H9 (cell line): ENCODE results near the gene SFMBT1. TPM values are rescaled to one million over a fixed set of nuclear protein-coding genes. Genes with fewer than 3 reads are reported as not detected.

Experiments
- DNase-seq: peaks from one replicate; pipeline ENCODE4 v3.0.0-alpha.2; 2017
- H2AFZ ChIP-seq: one replicate; pipeline ENCODE4 v1.6.1; 2013; ENCODE audit warnings: mild to moderate bottlenecking, low read length, control low read depth, moderate library complexity
- H2AK5ac ChIP-seq: 2 replicates; pipeline ENCODE4 v1.6.1; 2013; ENCODE audit warnings: low read length, control low read depth, mixed read lengths; ENCODE audit not compliant: insufficient read length
- H2BK120ac ChIP-seq: one replicate; pipeline ENCODE4 v1.6.1; 2013; ENCODE audit warnings: low read depth, mild to moderate bottlenecking, low read length, control low read depth, inconsistent platforms; ENCODE audit not compliant: poor library complexity, severe bottlenecking
- H2BK12ac ChIP-seq: 2 replicates; pipeline ENCODE4 v1.6.1; 2013; ENCODE audit warnings: low read length, control low read depth, mixed read lengths, low read depth; ENCODE audit not compliant: insufficient read length
- H2BK15ac ChIP-seq: 2 replicates; pipeline ENCODE4 v1.6.1; 2013; ENCODE audit warnings: low read depth, low read length, control low read depth
- H2BK20ac ChIP-seq: one replicate; pipeline ENCODE4 v1.6.1; 2013; ENCODE audit warnings: low read depth, mild to moderate bottlenecking, low read length, control low read depth, inconsistent platforms; ENCODE audit not compliant: poor library complexity, severe bottlenecking
- H2BK5ac ChIP-seq: 2 replicates; pipeline ENCODE4 v1.6.1; 2013; ENCODE audit warnings: low read length, control low read depth, mixed read lengths; ENCODE audit not compliant: insufficient read length
- H3K14ac ChIP-seq: 2 replicates; pipeline ENCODE4 v1.6.1; 2013; ENCODE audit warnings: low read length, control low read depth; ENCODE audit not compliant: insufficient read depth
- H3K18ac ChIP-seq: 2 replicates; pipeline ENCODE4 v1.6.1; 2013; ENCODE audit warnings: low read depth, mild to moderate bottlenecking, mixed read lengths, low read length, control low read depth; ENCODE audit not compliant: insufficient read length
- H3K23ac ChIP-seq: 2 replicates; pipeline ENCODE4 v1.6.1; 2013; ENCODE audit warnings: low read length, control low read depth, mixed read lengths, low read depth; ENCODE audit not compliant: insufficient read length
- H3K23me2 ChIP-seq: 2 replicates; pipeline ENCODE4 v1.6.1; 2013; ENCODE audit warnings: low read depth, mild to moderate bottlenecking, mixed read lengths, low read length, control low read depth; ENCODE audit not compliant: insufficient read length, poor library complexity, severe bottlenecking
- H3K27ac ChIP-seq: 2 replicates; pipeline ENCODE4 v1.5.1; 2013; ENCODE audit warnings: low read length, control low read depth, mixed read lengths, low read depth; ENCODE audit not compliant: insufficient read length
- H3K27me3 ChIP-seq: 2 replicates; pipeline ENCODE4 v1.6.1; 2013; ENCODE audit warnings: low read length, control low read depth, inconsistent platforms; ENCODE audit not compliant: insufficient read depth
- H3K4ac ChIP-seq: 2 replicates; pipeline ENCODE4 v1.6.1; 2013; ENCODE audit warnings: low read depth, mild to moderate bottlenecking, control low read depth, inconsistent platforms, low read length, moderate library complexity
- H3K4me1 ChIP-seq: 2 replicates; pipeline ENCODE4 v1.6.1; 2013; ENCODE audit warnings: low read length, control low read depth, inconsistent platforms; ENCODE audit not compliant: insufficient read depth
- H3K4me2 ChIP-seq: 2 replicates; pipeline ENCODE4 v1.6.1; 2013; ENCODE audit warnings: low read length, control low read depth, mixed read lengths; ENCODE audit not compliant: insufficient read length, insufficient read depth
- H3K56ac ChIP-seq: 2 replicates; pipeline ENCODE4 v1.6.1; 2013; ENCODE audit warnings: low read depth, mild to moderate bottlenecking, mixed read lengths, low read length, control low read depth; ENCODE audit not compliant: insufficient read length
- H3K79me1 ChIP-seq: 2 replicates; pipeline ENCODE4 v1.6.1; 2013; ENCODE audit warnings: low read depth, mild to moderate bottlenecking, moderate library complexity, low read length, control low read depth, inconsistent platforms; ENCODE audit not compliant: insufficient read depth, poor library complexity, severe bottlenecking
- H3K79me2 ChIP-seq: 2 replicates; pipeline ENCODE4 v1.6.1; 2013; ENCODE audit warnings: low read length, control low read depth, inconsistent platforms; ENCODE audit not compliant: insufficient read depth
- H3K9ac ChIP-seq: 2 replicates; pipeline ENCODE4 v1.6.1; 2013; ENCODE audit warnings: low read length, control low read depth, mixed read lengths; ENCODE audit not compliant: insufficient read length; ENCODE audit errors: extremely low read depth
- H3K9me3 ChIP-seq: one replicate; pipeline ENCODE4 v1.6.1; 2013; ENCODE audit warnings: low read depth, low read length, inconsistent platforms; ENCODE audit not compliant: control insufficient read depth
- H3T11ph ChIP-seq: one replicate; pipeline ENCODE4 v1.6.1; 2013; ENCODE audit warnings: mild to moderate bottlenecking, low read length, control low read depth, inconsistent platforms
- H4K20me1 ChIP-seq: one replicate; pipeline ENCODE4 v1.6.1; 2013; ENCODE audit not compliant: control insufficient read depth, insufficient read length, insufficient read depth
- H4K5ac ChIP-seq: 2 replicates; pipeline ENCODE4 v1.6.1; 2013; ENCODE audit warnings: low read depth, mild to moderate bottlenecking, mixed read lengths, low read length, control low read depth; ENCODE audit not compliant: insufficient read length
- H4K8ac ChIP-seq: replicated peaks from 2 replicates; pipeline ENCODE4 v1.6.1; 2013; ENCODE audit warnings: low read length, control low read depth, mixed read lengths, low read depth; ENCODE audit not compliant: insufficient read length
- H4K91ac ChIP-seq: 2 replicates; pipeline ENCODE4 v1.6.1; 2013; ENCODE audit warnings: low read depth, mild to moderate bottlenecking, moderate library complexity, mixed read lengths, low read length, control low read depth; ENCODE audit not compliant: insufficient read length
- H3K27ac Mint-ChIP-seq, 3 experiments: 2 replicates in 2 of 3; 3 replicates in 1 of 3; pipeline ENCODE4 v1.8.0; 2020 to 2021; ENCODE audit warnings: mixed read lengths in 3 of 3, mild to moderate bottlenecking in 1 of 3, moderate library complexity in 1 of 3
- H3K27me3 Mint-ChIP-seq: 2 replicates; pipeline ENCODE4 v1.8.0; 2021; ENCODE audit warnings: low read depth, mild to moderate bottlenecking, moderate library complexity, mixed read lengths
- H3K36me3 Mint-ChIP-seq, 3 experiments: 2 replicates in 2 of 3; 3 replicates in 1 of 3; pipeline ENCODE4 v1.8.0; 2020 to 2021; ENCODE audit warnings: low read depth in 3 of 3, mixed read lengths in 3 of 3; ENCODE audit not compliant: insufficient read depth in 1 of 3
- H3K4me1 Mint-ChIP-seq, 2 experiments: 2 replicates each; pipeline ENCODE4 v1.8.0; 2020; ENCODE audit warnings: mixed read lengths in 2 of 2
- H3K4me3 Mint-ChIP-seq, 2 experiments: 2 replicates in 1 of 2; 3 replicates in 1 of 2; pipeline ENCODE4 v1.8.0; 2020 to 2021; ENCODE audit warnings: mild to moderate bottlenecking in 2 of 2, mixed read lengths in 2 of 2, moderate library complexity in 1 of 2
- H3K9me3 Mint-ChIP-seq, 2 experiments: 2 replicates in 1 of 2; 3 replicates in 1 of 2; pipeline ENCODE4 v1.8.0; 2020; ENCODE audit warnings: mild to moderate bottlenecking in 2 of 2, mixed read lengths in 2 of 2, moderate library complexity in 1 of 2
- WGBS: extraction: QIAGEN DNeasy Blood & Tissue Kit; methylation state at CpG from one replicate; pipeline ENCODE4 v1.1.7; 2013; ENCODE audit warnings: missing lambda C conversion rate, low lambda C conversion rate, mixed read lengths; ENCODE audit not compliant: insufficient read length; ENCODE audit errors: extremely low coverage; 5-methylcytosine and 5-hydroxymethylcytosine counted together
- total RNA-seq: library from RNA; stranded (reverse); gene quantifications from 2 replicates; pipeline ENCODE4 v1.2.1, GENCODE V29; 2021
- TF ChIP-seq, protein P1 (sequence below): fragments of 200-600 bp; sonication (generic); conservative IDR thresholded peaks from 3 replicates; pipeline ENCODE4 v1.8.0; 2021; ENCODE audit warnings: antibody characterized with exemption, mild to moderate bottlenecking

SFMBT1 gene
- total RNA-seq, 1 experiment from 2014 or later: 15.3 TPM

DNA sequence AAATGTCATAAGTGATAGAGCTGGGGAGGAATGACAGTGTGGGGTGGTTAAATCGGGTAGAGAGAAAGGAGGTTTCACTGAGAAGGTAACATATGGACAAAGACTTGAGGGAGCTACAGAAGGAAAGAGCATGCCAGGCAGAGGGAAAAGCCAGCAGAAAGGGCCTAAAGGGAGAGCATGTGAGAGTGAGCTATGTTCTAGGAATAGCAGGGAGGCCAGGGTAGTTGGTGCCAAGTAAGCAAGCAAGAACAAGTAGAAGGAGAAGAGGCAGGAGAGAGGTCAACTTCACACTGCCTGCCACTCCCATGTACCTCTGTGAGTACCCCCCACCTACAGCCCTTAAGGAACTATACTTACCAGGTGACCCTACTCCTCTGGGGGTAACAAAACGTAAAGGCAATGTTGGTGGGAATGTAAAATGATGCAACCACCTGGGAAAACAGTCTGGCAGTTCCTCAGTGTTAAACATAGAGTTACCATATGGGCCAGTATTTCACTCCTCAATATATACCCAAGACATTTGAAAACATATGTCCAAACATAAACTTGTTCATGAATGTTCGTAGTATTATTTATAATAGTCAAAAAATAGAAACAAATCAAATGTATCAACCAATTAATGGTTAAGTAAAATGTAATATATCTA, 67.6 kb downstream of the SFMBT1 start:
- Histone ChIP-seq H3K4ac (no peak overlapping the region), H2AK5ac (no peak overlapping the region), H2BK12ac (no peak overlapping the region), H3K23me2 (no peaks in the 10 kb centered on the region), H4K91ac (no peak overlapping the region), H3K27me3 (no peaks in the 10 kb centered on the region), H3K9ac (no peak overlapping the region), H3K79me2 (no peaks in the 10 kb centered on the region), H3K4me1 (no peaks in the 10 kb centered on the region), H2BK15ac (no peak overlapping the region), H3K14ac (no peak overlapping the region), H4K20me1 (no peaks in the 10 kb centered on the region), H3T11ph (no peak overlapping the region), H4K5ac (no peak overlapping the region), H2BK5ac (no peak overlapping the region), H2AFZ (no peak overlapping the region), H3K56ac (no peak overlapping the region), H3K4me2 (no peak overlapping the region), H2BK120ac (no peak overlapping the region), H3K27ac (no peak overlapping the region), H2BK20ac (no peak overlapping the region), H3K18ac (no peak overlapping the region), H4K8ac (no peak overlapping the region), H3K79me1 (peaks cover 3% of the 10 kb centered on the region), H3K9me3 (no peaks in the 10 kb centered on the region), H3K23ac (no peak overlapping the region)
- no peak overlapping the region for H3K4me3 Mint-ChIP-seq
- H3K4me1 Mint-ChIP-seq: peaks cover 3 to 4% of the 10 kb centered on the region in 2 experiments; a peak in 3 of 4 replicates
- peak overlapping the region in 2 of 3 experiments; percentile 7 to 37; a peak in 3 of 7 replicates for H3K27ac Mint-ChIP-seq
- WGBS: 100% methylated on average over 1 of the region's 3 CpGs
- H3K9me3 Mint-ChIP-seq: no peaks in the 10 kb centered on the region
- TF ChIP-seq, protein P1, sequence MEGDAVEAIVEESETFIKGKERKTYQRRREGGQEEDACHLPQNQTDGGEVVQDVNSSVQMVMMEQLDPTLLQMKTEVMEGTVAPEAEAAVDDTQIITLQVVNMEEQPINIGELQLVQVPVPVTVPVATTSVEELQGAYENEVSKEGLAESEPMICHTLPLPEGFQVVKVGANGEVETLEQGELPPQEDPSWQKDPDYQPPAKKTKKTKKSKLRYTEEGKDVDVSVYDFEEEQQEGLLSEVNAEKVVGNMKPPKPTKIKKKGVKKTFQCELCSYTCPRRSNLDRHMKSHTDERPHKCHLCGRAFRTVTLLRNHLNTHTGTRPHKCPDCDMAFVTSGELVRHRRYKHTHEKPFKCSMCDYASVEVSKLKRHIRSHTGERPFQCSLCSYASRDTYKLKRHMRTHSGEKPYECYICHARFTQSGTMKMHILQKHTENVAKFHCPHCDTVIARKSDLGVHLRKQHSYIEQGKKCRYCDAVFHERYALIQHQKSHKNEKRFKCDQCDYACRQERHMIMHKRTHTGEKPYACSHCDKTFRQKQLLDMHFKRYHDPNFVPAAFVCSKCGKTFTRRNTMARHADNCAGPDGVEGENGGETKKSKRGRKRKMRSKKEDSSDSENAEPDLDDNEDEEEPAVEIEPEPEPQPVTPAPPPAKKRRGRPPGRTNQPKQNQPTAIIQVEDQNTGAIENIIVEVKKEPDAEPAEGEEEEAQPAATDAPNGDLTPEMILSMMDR: no peak
- H3K27me3 Mint-ChIP-seq: no peaks in the 10 kb centered on the region
- no peaks in the 10 kb centered on the region for H3K36me3 Mint-ChIP-seq
- no peak for DNase-seq
